GM12873 (cell line): ENCODE results near the gene COL13A1.

Experiments
- TF ChIP-seq, protein P1 (sequence below): IDR thresholded peaks from 2 replicates; pipeline ENCODE4 v1.5.1; 2012; ENCODE audit warnings: low read depth, mild to moderate bottlenecking, moderate library complexity, low read length, control low read depth; ENCODE audit not compliant: insufficient read depth; ENCODE audit errors: missing control alignments

The COL13A1 gene

DNA sequence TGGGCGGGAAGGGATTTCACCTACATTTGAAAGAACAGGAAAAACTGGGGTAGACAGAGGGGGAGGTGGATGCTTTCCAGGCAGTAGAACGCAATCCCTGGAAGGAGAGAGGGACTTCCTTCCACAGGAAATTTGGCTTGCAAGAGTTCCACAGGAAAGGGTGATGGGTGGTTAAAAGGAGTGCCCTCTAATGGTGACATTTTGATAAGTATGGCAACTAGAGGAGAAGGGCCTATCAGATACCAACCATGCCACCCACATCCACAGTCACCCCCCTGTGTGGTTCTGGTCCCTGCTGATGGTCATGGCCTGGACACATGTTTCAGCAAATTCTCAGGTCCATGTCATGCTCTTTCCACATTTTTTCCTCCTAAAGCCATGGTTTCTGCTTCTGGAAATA lies 27.1 kb upstream of the COL13A1 start:
- TF ChIP-seq, protein P1, sequence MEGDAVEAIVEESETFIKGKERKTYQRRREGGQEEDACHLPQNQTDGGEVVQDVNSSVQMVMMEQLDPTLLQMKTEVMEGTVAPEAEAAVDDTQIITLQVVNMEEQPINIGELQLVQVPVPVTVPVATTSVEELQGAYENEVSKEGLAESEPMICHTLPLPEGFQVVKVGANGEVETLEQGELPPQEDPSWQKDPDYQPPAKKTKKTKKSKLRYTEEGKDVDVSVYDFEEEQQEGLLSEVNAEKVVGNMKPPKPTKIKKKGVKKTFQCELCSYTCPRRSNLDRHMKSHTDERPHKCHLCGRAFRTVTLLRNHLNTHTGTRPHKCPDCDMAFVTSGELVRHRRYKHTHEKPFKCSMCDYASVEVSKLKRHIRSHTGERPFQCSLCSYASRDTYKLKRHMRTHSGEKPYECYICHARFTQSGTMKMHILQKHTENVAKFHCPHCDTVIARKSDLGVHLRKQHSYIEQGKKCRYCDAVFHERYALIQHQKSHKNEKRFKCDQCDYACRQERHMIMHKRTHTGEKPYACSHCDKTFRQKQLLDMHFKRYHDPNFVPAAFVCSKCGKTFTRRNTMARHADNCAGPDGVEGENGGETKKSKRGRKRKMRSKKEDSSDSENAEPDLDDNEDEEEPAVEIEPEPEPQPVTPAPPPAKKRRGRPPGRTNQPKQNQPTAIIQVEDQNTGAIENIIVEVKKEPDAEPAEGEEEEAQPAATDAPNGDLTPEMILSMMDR, result no peak

DNA sequence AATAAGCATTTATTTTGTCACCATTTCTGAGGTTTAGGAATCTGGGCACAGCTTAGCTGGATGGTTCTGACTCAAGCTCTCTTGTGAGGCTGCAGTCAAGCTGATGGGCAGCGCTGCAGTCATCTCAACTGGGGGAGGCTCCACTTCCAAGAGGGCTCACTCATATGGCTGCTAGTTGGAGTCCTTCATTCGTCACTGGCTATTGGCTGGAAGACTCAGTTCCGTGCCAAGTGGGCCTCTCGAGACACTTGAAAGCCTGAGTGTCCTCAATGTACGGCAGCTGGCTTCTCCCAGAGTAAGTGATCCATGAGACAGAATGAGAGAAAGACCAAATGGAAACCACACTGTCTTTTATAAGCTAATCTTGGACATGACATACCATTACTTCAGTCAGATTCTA lies 21.6 kb upstream of the COL13A1 start:
- TF ChIP-seq, protein P1, result no peak

DNA sequence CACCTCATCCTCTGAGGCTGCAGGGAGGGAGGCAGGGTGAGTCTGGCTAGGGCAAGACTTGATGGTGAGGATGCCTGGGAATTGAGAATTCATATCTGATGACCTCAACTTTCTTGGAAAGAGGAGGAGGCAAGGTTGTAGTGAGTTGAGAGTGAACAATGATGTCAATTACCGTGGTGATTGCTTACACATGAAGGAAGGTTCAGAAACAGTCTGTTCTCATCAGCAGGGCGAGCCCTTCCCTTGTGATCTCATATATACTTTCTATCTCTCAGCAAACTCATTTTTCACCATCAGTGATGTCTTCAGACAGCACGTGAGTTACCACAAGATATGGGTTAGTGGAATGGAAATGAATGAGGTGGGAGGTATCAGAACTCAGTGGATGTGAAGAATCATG lies 20.1 kb upstream of the COL13A1 start:
- TF ChIP-seq, protein P1, result no peak

DNA sequence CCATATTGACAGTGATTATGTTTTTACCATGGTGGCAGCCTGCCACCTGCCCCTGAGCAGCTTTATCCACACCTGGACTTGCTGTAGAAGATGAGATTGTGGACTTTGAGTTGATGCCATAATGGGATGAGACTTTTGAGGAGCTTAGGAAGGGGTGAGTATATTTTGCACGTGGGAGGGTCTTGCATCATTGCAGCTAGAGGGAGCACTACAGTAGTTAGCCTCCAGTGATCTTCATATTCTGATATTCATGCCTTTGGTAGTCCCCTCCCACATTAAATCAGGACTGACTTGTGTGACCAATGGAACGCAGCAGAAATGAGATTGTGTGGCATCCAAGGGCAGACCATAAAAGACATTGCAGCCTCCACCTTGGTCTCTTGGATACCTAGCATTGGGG lies 18.2 kb upstream of the COL13A1 start:
- TF ChIP-seq, protein P1, result no peak

DNA sequence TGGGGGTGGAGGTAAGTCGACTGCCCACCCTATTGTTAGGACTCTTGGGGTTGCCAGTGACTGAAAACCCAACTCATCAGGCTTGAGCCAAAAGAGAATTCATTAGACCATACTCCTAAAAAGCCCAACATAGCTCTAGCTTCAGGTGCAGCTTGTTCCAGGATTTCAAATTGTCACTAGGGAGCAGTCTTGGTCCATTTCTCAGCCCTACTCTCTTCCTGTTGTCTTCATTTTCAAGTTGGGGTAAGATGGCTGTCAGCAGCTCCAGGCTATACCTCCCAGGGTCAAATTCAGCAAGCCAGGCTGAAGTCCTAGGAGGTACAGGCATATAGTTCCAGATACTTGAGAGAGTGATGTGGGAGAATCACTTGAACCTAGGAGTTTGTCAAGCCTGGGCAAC lies 14.9 kb upstream of the COL13A1 start:
- TF ChIP-seq, protein P1, result no peak

DNA sequence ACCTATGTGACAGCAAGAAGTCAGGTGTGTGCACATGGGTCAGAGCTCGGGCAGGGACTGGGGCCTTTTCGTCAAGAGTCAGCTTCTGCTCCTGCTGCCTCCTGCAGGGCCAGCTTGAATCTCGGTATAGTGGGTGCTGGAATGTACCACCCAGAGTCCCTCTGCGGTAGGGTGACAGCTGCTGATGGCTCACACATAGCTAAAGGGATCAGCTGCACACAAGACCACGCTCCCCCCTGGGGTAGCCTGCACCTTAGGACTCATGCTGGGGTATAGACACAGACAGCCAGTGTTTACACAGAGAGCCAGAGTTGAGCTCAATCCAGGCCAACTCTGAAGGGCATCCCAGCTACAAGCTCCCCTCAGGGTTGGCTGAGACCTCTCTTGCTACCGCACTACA lies 14.0 kb upstream of the COL13A1 start:
- TF ChIP-seq, protein P1, result no peak

DNA sequence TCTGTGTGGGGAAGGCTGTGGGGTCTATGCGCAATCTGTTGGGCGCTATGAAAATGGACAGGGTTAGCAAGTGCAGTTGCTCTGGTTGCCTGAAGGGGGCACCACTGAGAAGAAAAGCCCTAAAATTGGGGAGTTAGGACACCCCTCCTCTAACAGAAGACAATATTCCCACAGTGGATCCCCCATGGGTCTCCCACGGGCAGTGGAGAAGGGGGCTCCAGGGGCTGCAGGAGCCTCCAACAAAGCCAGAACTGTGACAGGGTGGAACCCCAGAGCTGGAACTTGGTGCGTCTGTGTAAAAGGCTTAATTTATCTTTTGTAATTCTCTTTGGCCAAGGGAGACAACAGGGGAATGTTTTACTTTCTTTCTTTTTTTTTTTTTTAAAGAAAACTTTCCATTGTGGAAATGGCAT lies 12.5 kb upstream of the COL13A1 start:
- TF ChIP-seq, protein P1, result peak; percentile 79
